HG03342 (cell line): ENCODE results near the gene PARD3B.

ENCODE experiments used
- ATAC-seq: cut with Tn5 transposase; IDR thresholded peaks from one replicate; pipeline ENCODE4 v1.9.1; 2021; ENCODE audit warnings: mild to moderate bottlenecking, moderate library complexity; ENCODE audit not compliant: unreplicated experiment

PARD3B gene

GRCh38 chr2:205086662-205087061, 541.4 kb downstream of the PARD3B start:
- ATAC-seq = no peak

GRCh38 chr2:205087862-205088261, 542.6 kb downstream of the PARD3B start:
- ATAC-seq = no peak

- ATAC-seq = no peak
Observed at GRCh38 chr2:205089958-205090357, 544.7 kb downstream of the PARD3B start.

- no peak for ATAC-seq
Observed at GRCh38 chr2:205091411-205091810, 546.1 kb downstream of the PARD3B start.

- ATAC-seq = no peak
Observed at GRCh38 chr2:205094031-205094430, 548.8 kb downstream of the PARD3B start.

- ATAC-seq = no peak
Observed at GRCh38 chr2:205103699-205104098, 558.4 kb downstream of the PARD3B start.

GRCh38 chr2:205107810-205108209, 562.5 kb downstream of the PARD3B start:
- ATAC-seq = no peak

- ATAC-seq = no peak
Observed at GRCh38 chr2:205115511-205115910, 570.2 kb downstream of the PARD3B start.

- ATAC-seq = no peak
Observed at GRCh38 chr2:205117125-205117524, 571.9 kb downstream of the PARD3B start.

- no peak for ATAC-seq
Observed at GRCh38 chr2:205119136-205119535, 573.9 kb downstream of the PARD3B start.

- no peak for ATAC-seq
Observed at GRCh38 chr2:205128726-205129125, 583.5 kb downstream of the PARD3B start.

GRCh38 chr2:205129531-205129930, 584.3 kb downstream of the PARD3B start:
- no peak for ATAC-seq

- no peak for ATAC-seq
Observed at GRCh38 chr2:205130111-205130829, 585.0 kb downstream of the PARD3B start.

GRCh38 chr2:205133544-205133943, 588.3 kb downstream of the PARD3B start:
- ATAC-seq = no peak

GRCh38 chr2:205138735-205139134, 593.5 kb downstream of the PARD3B start:
- ATAC-seq = no peak

GRCh38 chr2:205139822-205140463, 594.7 kb downstream of the PARD3B start:
- no peak for ATAC-seq

GRCh38 chr2:205141381-205141780, 596.1 kb downstream of the PARD3B start:
- no peak for ATAC-seq

GRCh38 chr2:205145888-205146287, 600.6 kb downstream of the PARD3B start:
- ATAC-seq = no peak

- ATAC-seq = no peak
Observed at GRCh38 chr2:205148755-205149154, 603.5 kb downstream of the PARD3B start.

- no peak for ATAC-seq
Observed at GRCh38 chr2:205156457-205156856, 611.2 kb downstream of the PARD3B start.

GRCh38 chr2:205158404-205158803, 613.1 kb downstream of the PARD3B start:
- no peak for ATAC-seq

- no peak for ATAC-seq
Observed at GRCh38 chr2:205161156-205161839, 616.0 kb downstream of the PARD3B start.
